OCI-LY7 (cell line): Measurements from ENCODE around the gene CYP2D6.

Experiments used
- CTCF ChIP-seq: fragments of 200-600 bp; sonication (generic); conservative IDR thresholded peaks from 2 replicates; pipeline ENCODE4 v1.5.1; 2014; ENCODE audit warnings: mild to moderate bottlenecking, antibody characterized with exemption, low read length, moderate library complexity, mixed read lengths
- EZH2phosphoT487 ChIP-seq: fragments of 200-600 bp; sonication (generic); IDR thresholded peaks from 2 replicates; pipeline ENCODE4 v1.6.1; 2018; ENCODE audit warnings: low read depth, borderline replicate concordance, mild to moderate bottlenecking, mixed run types, antibody characterized with exemption, low read length, moderate library complexity, mixed read lengths

DNA sequence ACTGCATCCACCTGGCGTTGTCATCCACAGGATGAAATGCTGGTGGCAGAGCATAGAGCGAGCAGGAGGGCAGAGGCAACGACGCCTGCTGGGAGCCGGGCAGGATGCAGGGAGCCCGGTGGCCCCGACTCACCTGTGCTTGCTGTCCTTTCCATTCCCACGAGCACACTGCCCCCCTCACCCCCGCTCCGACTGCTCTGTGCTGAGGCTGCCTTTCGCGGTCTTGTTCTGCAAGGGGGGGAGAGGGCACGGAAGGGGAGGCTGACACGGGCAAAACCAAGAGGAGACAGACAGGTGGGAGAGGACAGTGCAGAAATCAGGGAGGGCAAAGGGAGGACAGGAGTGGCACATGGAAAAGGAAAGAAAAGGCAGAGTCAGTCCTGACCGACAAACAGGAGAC lies 37.9 kb upstream of the CYP2D6 start:
- TF ChIP-seq CTCF = no peak
- TF ChIP-seq EZH2phosphoT487 = no peak
